CD4-positive, alpha-beta memory T cell (primary cell): ENCODE data around the gene ATOSB. TPM values are rescaled to one million over a fixed set of nuclear protein-coding genes. Genes with fewer than 3 reads are reported as not detected.
"Not testable (repeated sequence)": the region's sequence is repeated elsewhere in the genome, so short reads cannot be mapped to it uniquely, and the experiment has no call there.

Experiments used
- CTCF ChIA-PET: fragments of 350-600 bp; sonication (Branson Sonifier 250); formaldehyde crosslinking; loops from one replicate; lab custom pipeline; 2021; ENCODE audit warnings: inconsistent platforms; ENCODE audit not compliant: partially characterized antibody; lab: Charles Lee
- POLR2A ChIA-PET: fragments of 350-600 bp; sonication (Branson Sonifier 250); formaldehyde crosslinking; loops from one replicate; lab custom pipeline; 2021; ENCODE audit not compliant: partially characterized antibody; lab: Charles Lee
- DNase-seq, 5 donors: peaks; one replicate each; pipeline versions ENCODE4 v3.0.0 to v3.0.0-alpha.2; 2020 to 2022; ENCODE audit warnings: mixed read lengths in 1 of 5
- H3K27ac ChIP-seq: one replicate; pipeline ENCODE4 v1.7.0; 2013; ENCODE audit warnings: low read depth, low read length
- H3K27me3 ChIP-seq: 2 replicates; pipeline ENCODE4 v1.7.0; 2013; ENCODE audit warnings: mild to moderate bottlenecking, low read length, moderate library complexity; ENCODE audit not compliant: insufficient read depth
- H3K36me3 ChIP-seq: 2 replicates; pipeline ENCODE4 v1.7.0; 2013; ENCODE audit warnings: mild to moderate bottlenecking, low read length, moderate library complexity; ENCODE audit not compliant: insufficient read depth
- H3K4me1 ChIP-seq: 2 replicates; pipeline ENCODE4 v1.7.0; 2013; ENCODE audit warnings: mild to moderate bottlenecking, low read length, moderate library complexity; ENCODE audit not compliant: insufficient read depth
- H3K4me3 ChIP-seq, 2 donors: one replicate each; pipeline ENCODE4 v1.7.0; 2013; ENCODE audit warnings: low read length in 2 of 2, mild to moderate bottlenecking in 1 of 2
- H3K9me3 ChIP-seq, 2 donors: one replicate each; pipeline ENCODE4 v1.7.0; 2013; ENCODE audit warnings: low read length in 2 of 2, control low read depth in 1 of 2; ENCODE audit not compliant: control insufficient read depth in 1 of 2
- H3K27ac Mint-ChIP-seq, 7 donors: one replicate each; pipeline ENCODE4 v1.8.0; 2020 to 2021; ENCODE audit warnings: mixed read lengths in 7 of 7, mild to moderate bottlenecking in 6 of 7, inconsistent platforms in 3 of 7, moderate library complexity in 3 of 7
- H3K27me3 Mint-ChIP-seq, 2 donors: one replicate each; pipeline ENCODE4 v1.8.0; 2020 to 2021; ENCODE audit warnings: mixed read lengths in 2 of 2
- H3K36me3 Mint-ChIP-seq, 2 donors: one replicate each; pipeline ENCODE4 v1.8.0; 2020 to 2021; ENCODE audit warnings: mixed read lengths in 2 of 2, inconsistent platforms in 1 of 2, mild to moderate bottlenecking in 1 of 2
- H3K4me1 Mint-ChIP-seq, 4 donors: one replicate each; pipeline ENCODE4 v1.8.0; 2020 to 2021; ENCODE audit warnings: mixed read lengths in 4 of 4, mild to moderate bottlenecking in 1 of 4
- H3K4me3 Mint-ChIP-seq, 8 donors: one replicate each; pipeline ENCODE4 v1.8.0; 2020 to 2021; ENCODE audit warnings: mixed read lengths in 8 of 8, mild to moderate bottlenecking in 7 of 8, moderate library complexity in 6 of 8, inconsistent platforms in 3 of 8
- H3K9me3 Mint-ChIP-seq, 8 donors: one replicate each; pipeline ENCODE4 v1.8.0; 2020 to 2021; ENCODE audit warnings: mixed read lengths in 8 of 8, mild to moderate bottlenecking in 5 of 8, inconsistent platforms in 3 of 8, moderate library complexity in 1 of 8
- intact Hi-C: fragments of 100-400 bp; cut with micrococcal nuclease; formaldehyde crosslinking; loops from one replicate; pipeline ENCODE4 v1.15.1; 2023
- polyA plus RNA-seq, 2 donors: library from polyadenylated mRNA; unstranded; fragments of 300-500 nt; fragmentation: Illumina TruSeq; gene quantifications; one replicate each; pipeline ENCODE4 v1.2.3, GENCODE V29; 2021
- total RNA-seq, 2 experiments: library from RNA; stranded (reverse); gene quantifications; one replicate each; pipeline ENCODE4 v1.2.3, GENCODE V29; 2021

Gene ATOSB
- total and polyA plus RNA-seq, 4 experiments from 2014 or later = 3.7 to 10.1 (median 8.9) TPM

GRCh38 chr9:35158501-35159280 is 43.0 kb upstream of the ATOSB start:
- no peaks in the 10 kb centered on the region for H3K36me3 ChIP-seq
- H3K27me3 Mint-ChIP-seq = peaks cover 1 to 2% of the 10 kb centered on the region in 2 donors
- POLR2A ChIA-PET = no interaction called here
- no peak overlapping the region for H3K4me3 ChIP-seq
- H3K9me3 Mint-ChIP-seq = no peaks in the 10 kb centered on the region
- H3K4me1 Mint-ChIP-seq = peaks cover 11 to 32% (median 18%) of the 10 kb centered on the region in 4 donors
- peak overlapping the region in 1 of 8 donors; percentile 15 for H3K4me3 Mint-ChIP-seq
- no peaks in the 10 kb centered on the region for H3K27me3 ChIP-seq
- H3K9me3 ChIP-seq = no peaks in the 10 kb centered on the region
- peaks cover 0 to 7% of the 10 kb centered on the region in 2 donors for H3K36me3 Mint-ChIP-seq
- intact Hi-C loops = no loop called here
- H3K4me1 ChIP-seq = peaks cover 17% of the 10 kb centered on the region
- H3K27ac ChIP-seq = no peak overlapping the region
- H3K27ac Mint-ChIP-seq = peak overlapping the region in 1 of 7 donors; percentile 48
- CTCF ChIA-PET = no interaction called here
- no peak for DNase-seq

GRCh38 chr9:35157836-35158235 is 42.2 kb upstream of the ATOSB start:
- H3K4me3 Mint-ChIP-seq, H3K27ac Mint-ChIP-seq, H3K36me3 ChIP-seq, H3K27me3 ChIP-seq, POLR2A ChIA-PET, H3K9me3 Mint-ChIP-seq, H3K36me3 Mint-ChIP-seq, H3K4me3 ChIP-seq, DNase-seq, H3K9me3 ChIP-seq, intact Hi-C loops, H3K27me3 Mint-ChIP-seq, H3K27ac ChIP-seq: not testable (repeated sequence)
- H3K4me1 Mint-ChIP-seq = peaks cover 11 to 29% (median 18%) of the 10 kb centered on the region in 4 donors
- CTCF ChIA-PET = interaction anchor here (0.7 kb wide), 1 partner anchor 272 kb away, joined by 4 read pairs; no protein-coding TSS in a partner anchor
- peaks cover 17% of the 10 kb centered on the region for H3K4me1 ChIP-seq

GRCh38 chr9:35156781-35157180 is 41.1 kb upstream of the ATOSB start:
- Histone ChIP-seq H3K4me1 (peaks cover 11% of the 10 kb centered on the region), H3K9me3 (no peaks in the 10 kb centered on the region), H3K4me3 (no peak overlapping the region), H3K27me3 (no peaks in the 10 kb centered on the region), H3K36me3 (no peaks in the 10 kb centered on the region), H3K27ac (no peak overlapping the region)
- no peaks in the 10 kb centered on the region for H3K9me3 Mint-ChIP-seq
- ChIA-PET CTCF (interaction anchor here (0.7 to 1.0 kb wide), 2 partner anchors 15 to 260 kb away, joined by 3 read pairs; no protein-coding TSS in a partner anchor), POLR2A (interaction anchor here (0.6 kb wide), 1 partner anchor 463 kb away, joined by 4 read pairs; no protein-coding TSS in a partner anchor)
- no peak overlapping the region for H3K4me3 Mint-ChIP-seq
- no peak overlapping the region for H3K27ac Mint-ChIP-seq
- H3K4me1 Mint-ChIP-seq = peaks cover 7 to 22% (median 14%) of the 10 kb centered on the region in 4 donors
- peaks cover 0 to 5% of the 10 kb centered on the region in 2 donors for H3K36me3 Mint-ChIP-seq
- no peak for DNase-seq
- peaks cover 1 to 2% of the 10 kb centered on the region in 2 donors for H3K27me3 Mint-ChIP-seq
- intact Hi-C loops = no loop called here

- Mint-ChIP-seq H3K36me3 (peaks cover 9% of the 10 kb centered on the region in 2 donors), H3K9me3 (peaks cover 0 to 26% (median 23%) of the 10 kb centered on the region in 8 donors), H3K27me3 (peaks cover 2 to 4% of the 10 kb centered on the region in 2 donors), H3K27ac (no peak overlapping the region), H3K4me3 (no peak overlapping the region), H3K4me1 (no peaks in the 10 kb centered on the region)
- no peak for DNase-seq
- H3K4me1 ChIP-seq = no peaks in the 10 kb centered on the region
- POLR2A ChIA-PET = no interaction called here
- H3K27ac ChIP-seq = no peak overlapping the region
- no peak overlapping the region for H3K4me3 ChIP-seq
- H3K36me3 ChIP-seq = no peaks in the 10 kb centered on the region
- peaks cover 0 to 3% of the 10 kb centered on the region in 2 donors for H3K9me3 ChIP-seq
- intact Hi-C loops = no loop called here
- CTCF ChIA-PET = no interaction called here
- H3K27me3 ChIP-seq = no peaks in the 10 kb centered on the region
Measured at GRCh38 chr9:35152926-35153325, 37.3 kb upstream of the ATOSB start.

GRCh38 chr9:35147941-35148563 is 32.4 kb upstream of the ATOSB start:
- H3K27me3 Mint-ChIP-seq, DNase-seq, H3K27ac ChIP-seq, H3K9me3 ChIP-seq, intact Hi-C loops, POLR2A ChIA-PET, H3K27ac Mint-ChIP-seq, H3K4me3 ChIP-seq, CTCF ChIA-PET, H3K4me1 Mint-ChIP-seq, H3K4me1 ChIP-seq, H3K36me3 ChIP-seq, H3K27me3 ChIP-seq, H3K4me3 Mint-ChIP-seq: not testable (repeated sequence)
- peaks cover 5 to 57% (median 46%) of the 10 kb centered on the region in 8 donors for H3K9me3 Mint-ChIP-seq
- H3K36me3 Mint-ChIP-seq = peaks cover 9 to 16% of the 10 kb centered on the region in 2 donors

GRCh38 chr9:35142037-35142436 is 26.4 kb upstream of the ATOSB start:
- Histone ChIP-seq H3K27ac (no peak overlapping the region), H3K36me3 (no peaks in the 10 kb centered on the region), H3K4me3 (no peak overlapping the region), H3K9me3 (peaks cover 0 to 15% of the 10 kb centered on the region in 2 donors), H3K27me3 (no peaks in the 10 kb centered on the region), H3K4me1 (no peaks in the 10 kb centered on the region)
- Mint-ChIP-seq H3K4me1 (no peaks in the 10 kb centered on the region), H3K36me3 (peaks cover 3 to 6% of the 10 kb centered on the region in 2 donors), H3K9me3 (peaks cover 2 to 48% (median 33%) of the 10 kb centered on the region in 8 donors), H3K27me3 (peaks cover 0 to 1% of the 10 kb centered on the region in 2 donors), H3K4me3 (no peak overlapping the region), H3K27ac (no peak overlapping the region)
- DNase-seq = no peak
- ChIA-PET CTCF (interaction anchor here (1.3 kb wide), 1 partner anchor 14 kb away, joined by 3 read pairs; no protein-coding TSS in a partner anchor), POLR2A (no interaction called here)
- intact Hi-C loops = no loop called here

GRCh38 chr9:35140093-35140492 is 24.4 kb upstream of the ATOSB start:
- Mint-ChIP-seq H3K27me3 (peaks cover 0 to 1% of the 10 kb centered on the region in 2 donors), H3K27ac (no peak overlapping the region), H3K4me1 (no peaks in the 10 kb centered on the region), H3K36me3 (peaks cover 3 to 6% of the 10 kb centered on the region in 2 donors), H3K9me3 (peaks cover 2 to 41% (median 28%) of the 10 kb centered on the region in 8 donors), H3K4me3 (no peak overlapping the region)
- CTCF ChIA-PET = no interaction called here
- H3K27me3 ChIP-seq = no peaks in the 10 kb centered on the region
- POLR2A ChIA-PET = no interaction called here
- no peak overlapping the region for H3K27ac ChIP-seq
- no peaks in the 10 kb centered on the region for H3K36me3 ChIP-seq
- intact Hi-C loops = no loop called here
- no peak for DNase-seq
- no peaks in the 10 kb centered on the region for H3K4me1 ChIP-seq
- peaks cover 0 to 15% of the 10 kb centered on the region in 2 donors for H3K9me3 ChIP-seq
- H3K4me3 ChIP-seq = no peak overlapping the region
